Measurements from ENCODE around the gene FKRP.
"Not testable (repeated sequence)": the region's sequence is repeated elsewhere in the genome, so short reads cannot be mapped to it uniquely, and the experiment has no call there.

Gene FKRP, protein sequence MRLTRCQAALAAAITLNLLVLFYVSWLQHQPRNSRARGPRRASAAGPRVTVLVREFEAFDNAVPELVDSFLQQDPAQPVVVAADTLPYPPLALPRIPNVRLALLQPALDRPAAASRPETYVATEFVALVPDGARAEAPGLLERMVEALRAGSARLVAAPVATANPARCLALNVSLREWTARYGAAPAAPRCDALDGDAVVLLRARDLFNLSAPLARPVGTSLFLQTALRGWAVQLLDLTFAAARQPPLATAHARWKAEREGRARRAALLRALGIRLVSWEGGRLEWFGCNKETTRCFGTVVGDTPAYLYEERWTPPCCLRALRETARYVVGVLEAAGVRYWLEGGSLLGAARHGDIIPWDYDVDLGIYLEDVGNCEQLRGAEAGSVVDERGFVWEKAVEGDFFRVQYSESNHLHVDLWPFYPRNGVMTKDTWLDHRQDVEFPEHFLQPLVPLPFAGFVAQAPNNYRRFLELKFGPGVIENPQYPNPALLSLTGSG

DNA sequence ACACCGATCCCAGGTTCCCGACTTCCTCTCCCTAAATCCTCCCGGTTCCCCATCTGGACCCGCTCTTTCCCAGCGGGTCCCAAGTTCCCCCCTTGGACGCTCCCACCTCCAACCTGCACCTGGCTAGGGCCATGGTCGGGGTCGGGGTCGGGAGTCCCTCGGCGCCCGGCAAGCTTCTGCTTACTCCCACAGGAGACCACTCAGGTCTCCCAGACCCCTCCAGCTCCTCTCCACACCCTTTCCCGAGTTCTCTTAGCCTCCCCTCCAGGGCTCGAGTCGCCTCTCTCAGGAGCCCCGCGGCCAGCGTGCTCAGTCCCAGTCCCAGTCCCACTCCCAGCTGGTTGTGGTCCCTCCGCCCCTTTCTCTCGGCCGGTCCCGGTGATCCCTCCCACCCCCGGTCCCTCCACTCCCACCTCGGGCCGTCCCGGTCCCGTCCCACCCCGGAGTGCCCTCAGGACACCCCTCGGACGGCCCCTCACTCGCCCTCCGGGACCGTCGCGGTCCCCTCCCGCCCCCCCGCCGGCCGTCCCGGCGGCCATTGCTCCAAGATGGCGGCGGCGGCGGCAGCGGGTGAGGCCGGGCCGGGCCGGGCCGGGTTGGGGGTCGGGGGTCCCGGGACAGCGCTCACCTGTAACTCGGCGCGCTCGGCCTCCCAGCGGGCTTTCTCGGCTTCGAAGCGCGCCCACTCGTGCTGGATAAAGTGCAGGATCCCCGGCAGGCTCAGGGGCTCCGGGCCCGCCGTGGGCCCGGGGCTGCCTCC is at the start of gene FKRP:
TSS of gene FKRP (plus strand) at position 537 of the 760 bp plus-strand sequence. CDS start 9,394 bp downstream, outside the sequence.
- DNase-seq (ENCODE audit: low spot score): no peak

DNA sequence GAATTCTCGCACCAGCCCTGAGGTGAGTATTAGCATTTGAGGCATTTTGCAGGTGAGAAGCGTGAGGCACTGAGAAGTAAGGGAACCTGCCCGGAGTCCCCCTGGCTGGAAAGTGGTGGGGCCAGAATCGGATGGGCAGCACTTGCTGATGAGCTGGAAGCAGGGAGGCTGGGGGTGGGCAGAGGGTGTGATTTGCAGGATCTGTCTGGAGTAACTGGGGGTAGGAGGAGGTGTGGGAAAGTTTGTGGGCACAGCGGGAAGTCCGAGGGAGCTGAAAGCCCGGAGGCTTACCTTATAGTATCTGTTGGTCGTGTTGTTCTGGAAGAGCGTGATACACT is 49.0 kb upstream of the FKRP start:
- DNase-seq (ENCODE audit: low spot score): no peak

DNA sequence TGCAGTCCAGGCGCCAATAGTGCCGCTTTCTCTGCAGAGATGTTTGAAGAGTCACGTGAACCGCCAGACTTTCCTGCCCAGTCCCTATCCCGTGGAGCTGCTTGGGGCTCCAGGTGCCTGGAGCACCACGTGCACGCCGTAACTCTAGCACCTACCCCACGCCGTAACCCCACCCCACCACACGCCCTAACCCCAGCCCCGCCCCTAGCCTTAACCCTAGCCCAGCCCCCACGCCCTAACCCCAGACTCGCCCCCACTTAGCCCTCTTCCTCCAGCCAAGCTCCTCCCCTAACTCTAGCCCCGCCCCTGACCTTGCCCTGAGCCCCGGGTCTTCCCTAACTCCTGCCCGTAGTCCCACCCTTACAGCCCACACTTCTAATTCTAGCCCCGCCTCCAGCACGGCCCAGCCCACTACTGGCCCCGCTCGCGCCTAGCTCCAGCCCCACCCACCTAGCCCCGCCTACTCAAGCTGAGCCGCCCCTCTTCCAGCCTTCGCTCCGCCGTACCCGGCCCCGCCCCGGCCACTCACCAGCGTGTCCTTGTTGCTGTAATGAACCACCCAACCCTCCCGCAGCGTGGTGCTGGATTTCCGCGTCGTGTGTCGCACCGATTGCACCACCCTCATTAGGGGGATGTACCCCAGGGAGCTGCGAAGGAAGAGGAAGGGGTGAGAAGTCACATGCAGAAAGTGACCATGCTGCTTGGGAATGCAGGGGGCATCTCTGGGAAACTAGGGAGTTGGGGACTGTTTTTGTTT is 48.5 kb upstream of the FKRP start:
- peak; percentile 58 for DNase-seq (ENCODE audit: low spot score)

DNA sequence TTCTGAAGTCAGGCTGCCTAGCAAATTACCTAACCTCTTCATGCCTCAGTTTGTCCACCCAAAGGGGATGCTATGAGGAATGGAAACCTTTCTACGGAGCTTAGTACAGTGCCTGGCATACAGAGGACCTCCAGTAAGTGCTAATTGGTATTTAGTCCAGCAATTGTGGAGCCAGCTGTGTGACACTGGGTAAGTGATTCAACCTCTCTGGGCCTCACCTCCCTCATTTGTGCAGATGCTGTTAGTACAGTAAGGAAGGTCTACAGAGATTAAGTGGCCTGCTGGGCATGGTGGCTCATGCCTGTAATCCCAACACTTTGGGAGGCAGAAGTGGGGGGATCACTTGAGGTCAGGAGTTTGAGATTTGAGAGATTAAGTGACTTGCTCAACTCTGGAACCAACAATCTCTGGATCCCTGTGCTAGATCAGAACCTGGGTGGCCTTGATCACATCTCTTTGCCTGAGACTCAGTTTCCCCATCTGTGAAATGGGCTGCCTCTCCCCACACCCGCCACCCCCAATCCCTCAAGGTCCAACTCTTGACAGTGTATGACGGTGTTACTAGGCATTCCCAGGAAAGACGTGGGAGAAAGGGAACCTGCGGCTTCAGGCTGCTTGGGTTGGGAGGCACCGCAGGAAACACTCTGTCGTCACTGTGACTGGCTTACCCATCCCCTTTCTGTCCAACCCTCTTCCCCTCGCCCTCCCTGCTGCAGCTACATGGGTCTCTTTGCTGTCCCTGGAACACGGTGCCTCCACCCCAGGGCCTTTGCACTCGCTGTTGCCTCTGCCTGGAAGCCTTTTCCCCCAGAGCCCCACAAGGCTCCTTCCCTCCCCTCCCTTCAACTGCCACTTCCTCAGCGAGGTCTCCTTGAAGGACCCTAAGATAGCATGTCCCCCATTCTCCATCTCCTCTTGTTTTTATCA is 47.2 kb upstream of the FKRP start:
- DNase-seq (ENCODE audit: low spot score): no peak

DNA sequence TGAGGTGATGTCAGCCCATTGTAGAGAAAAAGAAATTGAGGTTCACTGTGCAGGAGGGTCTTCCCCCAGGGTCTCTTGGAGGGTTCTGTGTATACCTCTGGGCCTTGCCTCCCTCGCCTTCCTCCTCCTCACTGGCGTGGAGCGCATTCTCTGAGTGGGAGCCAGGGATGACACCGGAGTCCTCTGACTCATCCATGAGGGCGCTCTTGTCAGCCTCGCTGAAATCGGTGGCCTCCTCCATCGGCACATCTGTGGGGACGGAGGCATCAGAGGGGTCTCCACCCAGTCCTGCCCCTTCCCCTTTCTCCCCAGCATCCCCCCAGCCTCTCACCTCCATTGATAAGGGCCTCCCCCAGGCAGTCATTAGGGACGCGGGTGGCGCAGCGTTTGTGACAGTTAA is 45.2 kb upstream of the FKRP start:
- DNase-seq (ENCODE audit: low spot score): no peak

DNA sequence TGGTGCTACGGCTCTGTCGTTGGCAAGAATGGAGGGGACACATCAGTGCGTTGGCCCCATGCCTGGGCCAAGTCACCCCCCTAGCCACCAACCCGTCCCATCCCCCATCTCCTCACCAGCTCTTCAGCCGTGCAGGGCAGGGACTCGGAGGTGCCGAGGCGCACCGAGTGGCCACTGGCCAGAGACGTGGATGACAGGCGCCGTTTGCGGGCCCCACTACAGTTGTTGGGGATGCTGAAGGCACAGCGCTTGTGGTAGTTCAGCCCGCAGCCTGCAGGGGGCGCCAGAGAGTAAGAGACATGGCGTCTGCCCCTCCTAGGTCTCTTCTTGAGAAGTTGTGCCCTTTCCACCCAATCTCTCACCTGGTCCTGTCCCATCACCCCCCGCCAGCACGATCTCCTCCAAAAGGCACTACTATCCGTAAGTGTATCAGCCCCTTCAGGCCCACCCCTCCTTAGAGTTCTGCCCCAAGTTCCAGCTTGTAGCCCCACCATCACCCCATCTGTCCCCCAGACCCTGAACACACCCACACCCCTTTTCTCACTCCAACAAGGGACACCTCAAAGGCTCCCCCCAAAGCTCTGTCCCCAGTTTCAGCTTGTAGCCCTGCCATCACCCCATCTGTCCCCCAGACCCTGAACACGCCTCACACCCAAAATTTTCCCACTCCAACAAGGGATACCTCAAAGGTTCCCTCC is 41.3 kb upstream of the FKRP start:
- DNase-seq (ENCODE audit: low spot score): no peak

DNA sequence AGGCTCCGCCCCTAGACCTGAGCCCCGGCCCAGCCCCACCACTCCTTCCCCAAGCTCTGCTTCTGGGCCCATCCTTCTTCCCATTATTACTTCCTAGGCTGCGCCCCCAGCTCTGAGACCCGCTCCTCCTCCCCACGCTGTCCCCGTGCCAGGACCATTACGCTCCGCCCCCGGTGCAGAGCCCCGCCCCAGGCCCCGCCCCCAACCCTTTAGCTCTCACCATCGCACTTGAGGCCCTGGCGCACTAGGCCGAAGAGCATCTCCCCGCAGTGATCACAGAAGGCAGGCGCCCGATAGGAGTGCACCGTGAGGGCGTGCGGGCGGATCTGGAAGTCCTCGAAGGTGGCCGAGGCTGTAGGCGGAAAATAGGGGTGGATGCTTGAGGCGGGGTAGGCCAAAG is 35.2 kb upstream of the FKRP start:
- no peak for DNase-seq (ENCODE audit: low spot score)

DNA sequence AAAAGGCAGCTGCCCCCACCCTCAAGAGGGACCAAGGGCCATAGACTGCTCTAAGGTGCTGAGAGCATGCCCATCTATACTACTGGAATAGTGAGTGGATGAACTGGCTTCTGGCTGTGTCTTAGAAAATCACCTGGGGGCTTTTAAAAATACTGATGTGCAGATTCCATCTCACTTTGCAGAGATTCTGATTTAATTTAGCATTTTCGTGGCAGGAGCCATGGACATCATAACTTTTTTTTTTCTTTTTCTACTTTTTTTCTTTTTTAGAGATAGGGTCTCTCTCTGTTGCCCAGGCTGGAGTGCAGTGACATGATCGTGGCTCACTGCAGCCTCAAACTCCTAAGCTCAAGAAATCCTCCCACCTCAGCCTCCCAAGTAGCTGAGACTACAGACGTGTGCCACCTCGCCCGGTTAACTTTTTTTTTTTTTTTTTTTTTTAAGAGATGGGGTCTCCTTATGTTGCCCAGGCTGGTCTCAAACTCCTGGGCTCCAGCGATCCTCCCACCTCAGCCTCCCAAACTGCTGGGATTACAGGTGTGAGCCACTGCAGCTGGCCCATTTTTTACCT is 33.0 kb upstream of the FKRP start:
- not testable (repeated sequence) for DNase-seq (ENCODE audit: low spot score)

DNA sequence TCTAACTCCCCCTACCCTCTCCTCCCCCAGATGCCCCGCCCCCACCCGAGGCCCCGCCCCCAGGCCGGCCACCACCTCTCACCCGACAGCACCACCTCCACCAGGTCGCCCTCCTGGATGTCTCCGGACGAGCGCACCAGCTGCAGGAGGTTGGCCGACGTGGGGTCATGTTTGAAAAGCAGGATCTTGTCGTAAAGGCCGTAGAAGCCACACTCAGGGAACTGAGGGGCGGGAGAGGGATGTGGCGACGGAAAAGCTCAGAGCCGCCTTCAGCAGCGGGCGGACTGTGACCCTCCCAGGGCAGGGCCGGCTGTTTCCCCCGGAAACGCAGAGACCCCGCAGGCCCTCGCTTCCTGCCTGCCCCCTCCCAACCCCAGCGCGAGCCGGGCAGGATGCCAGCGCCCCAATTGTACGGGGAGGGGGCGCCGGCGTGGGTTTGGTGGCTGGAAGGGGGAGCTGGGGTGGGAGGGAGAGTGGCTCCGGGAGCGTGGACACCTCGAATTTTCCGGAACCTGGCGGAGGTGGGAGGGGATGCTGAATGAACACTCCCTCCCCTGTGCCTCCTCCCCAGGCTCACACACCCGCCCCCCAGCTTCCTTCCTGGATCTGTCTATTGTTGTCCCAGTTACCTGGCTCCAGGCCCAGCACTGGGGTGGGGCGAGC is 31.9 kb upstream of the FKRP start:
- DNase-seq (ENCODE audit: low spot score): peak; percentile 43

DNA sequence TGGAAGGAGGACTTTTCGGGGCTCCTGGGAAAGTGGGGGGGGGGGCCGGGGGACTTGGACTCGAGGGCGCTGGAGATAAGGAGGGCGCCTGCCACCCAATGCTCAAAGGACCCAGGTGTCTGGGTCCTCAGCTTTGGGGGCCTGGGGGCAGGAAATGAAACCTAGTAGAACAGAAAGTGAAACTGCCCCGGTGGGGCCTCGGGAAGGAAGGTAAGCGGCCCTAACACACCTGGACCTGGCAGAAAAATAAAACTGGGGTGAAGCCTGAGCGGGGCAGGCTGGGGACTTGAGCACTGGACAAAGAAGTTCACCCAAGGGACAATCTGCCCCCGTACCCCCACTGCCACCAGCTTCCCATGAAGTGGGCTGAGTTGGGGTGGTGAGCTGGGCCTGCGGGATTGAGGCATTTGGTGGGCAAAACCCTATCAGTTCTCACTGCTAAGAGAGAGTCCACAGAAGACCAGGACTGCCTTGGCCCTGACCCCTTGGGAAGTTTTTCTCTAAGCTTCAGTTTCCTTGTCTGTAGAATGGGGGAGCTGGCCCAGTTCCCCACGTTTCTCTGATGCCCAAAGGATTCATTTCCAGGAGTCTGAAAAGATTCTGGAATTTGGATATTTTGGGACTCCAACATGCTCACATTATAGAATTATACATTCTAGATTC is 31.3 kb upstream of the FKRP start:
- no peak for DNase-seq (ENCODE audit: low spot score)

DNA sequence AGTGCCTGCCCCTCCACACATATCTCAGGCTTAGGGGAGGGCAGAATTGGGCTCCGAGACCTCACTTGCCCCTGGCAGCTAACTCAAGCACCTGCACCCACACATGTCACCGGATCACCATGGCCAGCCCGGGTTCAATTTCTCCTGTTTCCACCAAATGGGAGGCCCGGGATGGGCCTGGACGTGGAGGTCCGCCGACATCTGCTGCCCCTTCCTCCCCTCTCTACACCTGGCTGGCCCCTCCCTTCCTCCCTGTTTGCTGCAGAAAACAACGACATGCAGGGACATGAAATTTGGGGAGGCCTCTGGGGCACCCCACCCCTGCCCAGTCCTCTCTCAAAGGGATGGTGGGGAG is 30.3 kb upstream of the FKRP start:
- no peak for DNase-seq (ENCODE audit: low spot score)

DNA sequence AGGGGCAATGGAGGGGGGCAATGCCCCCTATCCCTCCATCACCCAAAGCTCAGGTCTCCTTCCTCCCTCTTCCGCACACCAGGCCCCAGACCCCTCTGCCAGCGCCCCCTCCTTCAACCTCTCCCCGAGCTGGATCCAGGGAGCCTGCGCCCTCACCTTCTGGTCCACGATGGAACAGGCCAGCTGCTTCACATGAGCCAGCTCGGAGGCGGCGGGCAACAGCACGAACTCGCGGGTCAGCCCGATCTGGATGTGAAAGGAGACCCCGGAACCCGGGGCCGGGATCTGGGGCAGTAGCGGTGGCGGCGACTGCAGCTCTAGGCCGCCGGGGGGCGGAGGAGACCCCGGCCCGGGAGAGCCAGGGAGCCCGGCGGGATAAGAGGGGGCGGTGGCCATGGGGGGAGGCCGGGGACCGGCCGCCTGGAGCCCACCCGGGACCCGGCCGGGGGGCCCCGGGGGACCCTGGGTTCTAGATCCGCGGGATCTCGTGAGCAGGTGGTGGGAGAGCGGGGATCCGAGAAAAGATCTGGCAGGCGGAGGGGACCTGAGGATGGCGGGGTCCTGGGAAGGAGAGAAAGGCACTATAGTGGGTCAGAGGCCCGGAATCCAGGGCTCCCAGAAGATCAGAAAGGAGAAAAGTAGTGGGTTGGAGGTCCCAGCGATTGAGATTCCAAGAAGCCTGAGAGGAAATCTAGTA is 29.7 kb upstream of the FKRP start:
- no peak for DNase-seq (ENCODE audit: low spot score)

DNA sequence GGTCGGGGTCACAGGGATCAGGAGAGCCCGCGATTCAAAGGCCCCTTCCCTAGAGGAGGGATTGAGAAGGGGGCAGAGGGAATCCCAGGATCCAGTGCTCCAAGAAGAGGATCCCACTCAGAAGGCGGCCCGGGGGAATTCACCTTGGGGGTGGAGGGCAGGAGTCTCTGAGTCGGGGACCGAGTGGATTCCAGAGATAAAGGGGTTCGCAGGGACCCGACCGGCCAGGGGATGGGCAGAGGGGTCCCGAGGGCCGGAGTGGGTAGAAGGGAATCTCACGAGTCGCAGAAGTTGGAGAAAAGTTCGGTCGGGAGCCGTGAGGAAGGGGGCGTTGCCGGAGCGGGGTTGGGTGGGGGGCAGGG is 29.2 kb upstream of the FKRP start:
- DNase-seq (ENCODE audit: low spot score): no peak

DNA sequence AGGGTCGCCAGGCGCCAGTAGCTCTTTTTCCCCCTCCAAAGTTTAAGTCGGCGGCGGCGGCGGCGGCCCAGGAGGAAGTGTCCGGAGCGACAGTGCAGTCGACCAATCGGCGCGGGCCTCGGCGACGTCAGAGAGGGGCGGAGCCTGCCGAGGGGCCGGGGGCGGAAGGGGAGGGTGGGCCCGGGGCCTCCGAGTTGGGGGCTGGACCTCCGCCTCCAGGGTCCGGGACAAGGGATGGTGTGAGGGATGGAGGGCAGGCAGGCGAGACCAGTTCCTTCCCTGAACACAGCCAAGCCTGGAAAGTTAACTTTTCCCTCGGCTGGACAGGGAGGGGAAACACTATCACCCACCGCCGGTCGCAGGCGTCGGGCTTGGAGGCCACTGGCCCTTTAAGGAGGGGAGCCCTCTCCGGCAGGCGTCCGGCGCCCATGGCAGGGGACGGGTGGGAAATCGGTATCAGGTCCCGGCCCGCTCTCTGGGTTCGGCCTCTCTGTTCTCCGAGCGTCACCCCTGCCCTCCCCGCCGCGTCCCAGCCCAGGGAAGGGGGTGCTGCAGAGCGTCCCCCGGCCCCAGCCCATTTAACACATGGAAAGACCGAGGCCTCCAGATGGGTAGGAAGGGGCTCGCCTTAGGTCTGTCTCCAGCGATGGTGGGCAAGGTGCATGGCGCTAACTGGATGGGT is 28.7 kb upstream of the FKRP start, which contains the start of gene PRKD2:
TSS of gene PRKD2 (minus strand) at position 81 of the 682 bp plus-strand sequence. CDS start 744 bp downstream, outside the sequence.
- DNase-seq (ENCODE audit: low spot score): peak; percentile 73

DNA sequence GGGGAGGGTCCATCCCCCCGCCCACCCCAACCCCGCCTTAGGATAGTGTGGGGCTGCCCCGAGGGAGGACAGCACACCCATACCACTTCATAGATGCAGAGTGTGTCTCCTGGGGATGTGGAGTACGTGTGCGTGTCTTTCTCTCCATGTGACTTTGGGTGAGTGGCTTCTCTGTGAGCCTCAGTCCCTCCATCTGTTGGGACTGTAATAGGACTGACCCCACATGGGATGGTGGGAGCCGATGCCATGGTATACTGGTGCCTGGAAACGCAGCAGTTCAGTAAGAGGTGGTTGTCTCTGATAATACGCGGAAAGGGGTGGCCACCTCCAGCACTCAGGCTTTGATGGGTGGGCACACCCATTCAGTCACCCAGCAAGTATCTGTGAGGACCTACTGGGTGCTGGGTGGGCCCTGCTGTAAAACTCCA is 28.1 kb upstream of the FKRP start:
- DNase-seq (ENCODE audit: low spot score): no peak

DNA sequence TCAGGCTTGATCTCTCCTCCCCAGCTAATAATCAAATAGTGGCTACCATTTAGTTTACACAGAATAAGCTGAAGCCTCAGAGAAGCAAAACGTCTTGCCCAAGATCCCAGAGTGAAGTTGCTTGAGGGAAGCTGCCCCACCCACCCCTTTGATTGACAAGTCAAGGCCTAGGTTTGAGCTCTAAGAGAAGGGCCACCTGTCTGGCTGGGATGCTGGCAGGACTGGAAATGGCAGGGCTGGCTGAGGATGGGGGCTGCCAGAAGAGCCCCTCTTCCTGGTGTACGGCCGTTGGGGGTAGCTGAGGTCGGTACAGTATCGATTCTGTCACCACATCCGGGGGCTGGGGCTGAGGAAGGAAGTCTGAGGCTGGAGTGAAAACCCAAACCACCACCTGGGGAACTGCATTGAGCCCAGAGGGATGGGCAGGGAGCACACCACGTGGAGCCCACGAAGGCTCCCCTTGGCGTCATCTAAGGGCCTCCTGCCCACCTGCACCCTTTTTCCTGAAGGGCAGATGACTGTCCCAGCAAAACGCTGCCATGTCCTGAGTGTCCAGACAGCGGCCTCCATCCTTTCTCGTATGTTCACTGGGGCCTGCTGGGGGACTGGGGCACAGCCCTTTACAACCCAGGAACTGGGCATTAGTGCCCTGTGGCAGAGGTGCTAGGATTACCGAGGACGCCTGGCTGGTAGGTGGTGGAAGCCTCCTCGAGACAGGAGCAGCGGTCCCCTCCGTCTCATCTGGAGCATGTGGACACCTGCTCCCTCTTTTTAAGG is 27.5 kb upstream of the FKRP start:
- DNase-seq (ENCODE audit: low spot score): no peak

DNA sequence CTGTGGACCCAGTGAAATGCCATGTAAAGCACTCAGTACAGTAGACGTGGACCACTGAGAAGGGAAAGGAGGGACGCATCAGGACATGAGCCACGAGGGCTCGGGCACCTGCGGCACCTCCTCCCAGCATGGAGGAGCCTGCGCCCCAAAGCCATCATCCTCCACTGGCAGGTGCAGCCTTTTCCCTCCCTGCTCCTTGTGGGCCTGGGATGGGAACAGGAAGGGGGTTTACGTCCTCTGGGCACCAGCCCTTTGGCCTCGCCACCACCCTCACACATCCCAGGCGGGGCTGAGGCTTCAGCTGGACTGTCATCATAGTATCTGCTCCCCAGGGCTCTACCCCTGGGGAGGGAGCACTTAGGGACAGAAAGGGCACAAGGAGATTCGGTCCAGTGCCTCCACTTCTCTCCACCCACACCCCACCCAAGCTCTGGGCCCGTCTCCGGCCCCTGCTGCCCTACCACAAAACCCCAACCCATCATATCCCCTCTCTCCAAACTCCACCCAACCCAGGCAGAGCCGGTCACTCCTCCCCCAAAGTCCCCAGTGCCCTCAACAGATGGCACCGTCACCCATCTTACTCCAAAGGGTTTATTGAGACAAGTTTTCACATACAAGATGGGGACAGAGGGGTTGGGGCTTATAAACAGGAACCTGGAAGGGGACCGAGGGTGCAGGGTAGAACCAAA is 26.8 kb upstream of the FKRP start:
- no peak for DNase-seq (ENCODE audit: low spot score)
